HepG2 (cell line): ENCODE results near the gene SLC25A1. TPM values are rescaled to one million over a fixed set of nuclear protein-coding genes. Genes with fewer than 3 reads are reported as not detected.

Source experiments
- ATAC-seq: fragments of 200-7000 bp; cut with Tn5 transposase; 3 replicates; pipeline ENCODE4 v1.9.1; 2020; ENCODE audit warnings: mild to moderate bottlenecking, moderate library complexity
- BruUV-seq: library from RNA; stranded (reverse); fragments of 400-500 nt; replicated peaks from 2 replicates; lab custom pipeline; 2021; lab: Mats Ljungman, UMichigan
- CTCF ChIA-PET: fragments of 300-600 bp; formaldehyde crosslinking; extraction: SDS; loops from one replicate; lab custom pipeline; 2021; ENCODE audit warnings: low total read pairs, inconsistent platforms, low intra/inter-chr PET ratio; lab: Yijun Ruan, JAX
- POLR2A ChIA-PET: fragments of 350-600 bp; sonication (Branson Sonifier 250); formaldehyde crosslinking; loops from one replicate; lab custom pipeline; 2020; ENCODE audit warnings: antibody characterized with exemption, inconsistent platforms; lab: Yijun Ruan, JAX
- DNase-seq: peaks from one replicate; pipeline ENCODE4 v3.0.0-alpha.2; 2015; ENCODE audit warnings: low spot score
- FAIRE-seq: peaks from 3 replicates; lab custom pipeline; 2011; peaks lifted over from hg19 to GRCh38; lab: Jason Lieb, UNC
- H2AFZ ChIP-seq: one replicate; pipeline ENCODE4 v1.6.1; 2011; ENCODE audit warnings: low read length, inconsistent platforms
- H3K27ac ChIP-seq: fragments of 300-600 bp; 3 replicates; pipeline ENCODE4 v1.8.0; 2011; ENCODE audit warnings: mixed run types, mild to moderate bottlenecking, mixed read lengths, low read length, inconsistent platforms; ENCODE audit not compliant: insufficient read depth; ENCODE audit errors: extremely low read length
- H3K27me3 ChIP-seq, 2 experiments: fragments of 200-600 bp in 1 of 2; 2 replicates in 1 of 2; 3 replicates in 1 of 2; pipeline versions ENCODE4 v1.6.0 to v1.8.0; 2011; ENCODE audit warnings: low read length in 2 of 2, mild to moderate bottlenecking in 2 of 2, moderate library complexity in 2 of 2, inconsistent platforms in 1 of 2; ENCODE audit not compliant: insufficient read depth in 2 of 2, control insufficient read depth in 1 of 2
- H3K36me3 ChIP-seq, 2 experiments: fragments of 200-600 bp in 1 of 2; replicated peaks in 1 of 2; 2 replicates in 1 of 2; 3 replicates in 1 of 2; pipeline versions ENCODE4 v1.5.1 to v1.8.0; 2011; ENCODE audit warnings: low read length in 2 of 2, inconsistent platforms in 1 of 2; ENCODE audit not compliant: insufficient read depth in 2 of 2, control insufficient read depth in 1 of 2
- H3K4me1 ChIP-seq: 2 replicates; pipeline ENCODE4 v1.5.1; 2012; ENCODE audit warnings: low read length, inconsistent platforms; ENCODE audit not compliant: insufficient read depth
- H3K4me2 ChIP-seq: 2 replicates; pipeline ENCODE4 v1.6.0; 2011; ENCODE audit warnings: low read depth, low read length, inconsistent platforms
- H3K4me3 ChIP-seq, 3 experiments: fragments of 200-600 bp in 1 of 3; sonication (generic), shearing (Covaris generic) in 1 of 3; replicated peaks in 1 of 3; 2 replicates each; pipeline ENCODE4 v1.5.1; 2011 to 2016; ENCODE audit warnings: low read length in 3 of 3, inconsistent platforms in 2 of 3, low read depth in 2 of 3, mild to moderate bottlenecking in 2 of 3, control low read depth in 1 of 3, mixed read lengths in 1 of 3; ENCODE audit not compliant: insufficient read depth in 1 of 3
- H3K79me2 ChIP-seq: one replicate; pipeline ENCODE4 v1.6.1; 2011; ENCODE audit warnings: low read length, inconsistent platforms; ENCODE audit not compliant: insufficient read depth
- H3K9ac ChIP-seq: 2 replicates; pipeline ENCODE4 v1.6.0; 2011; ENCODE audit warnings: mild to moderate bottlenecking, low read depth, low read length, inconsistent platforms; ENCODE audit not compliant: insufficient read depth
- H3K9me3 ChIP-seq: 2 replicates; pipeline ENCODE4 v1.5.1; 2012; ENCODE audit warnings: mild to moderate bottlenecking, low read length
- H4K20me1 ChIP-seq: 2 replicates; pipeline ENCODE4 v1.6.0; 2011; ENCODE audit warnings: inconsistent platforms, mild to moderate bottlenecking, low read length, moderate library complexity; ENCODE audit not compliant: insufficient read depth
- ZNF264 ChIP-seq: sonication (generic); formaldehyde crosslinking; IDR thresholded peaks from 2 replicates; pipeline ENCODE4 v1.4.0; 2020; ENCODE audit warnings: missing genetic modification reagents
- WGBS: methylation state at CpG from one replicate; pipeline ENCODE4 v1.1.6; 2017; ENCODE audit warnings: low lambda C conversion rate; 5-methylcytosine and 5-hydroxymethylcytosine counted together
- in situ Hi-C: cut with HindIII; loops from 2 replicates; pipeline ENCODE4 v1.10.0; 2017; ENCODE audit warnings: low pct_unique_long_range_greater_than_20kb; ENCODE audit not compliant: extremely low pct_ligation_motif_present
- intact Hi-C: fragments of 100-400 bp; cut with micrococcal nuclease; formaldehyde crosslinking; loops from one replicate; pipeline ENCODE4 v1.10.0; 2022; ENCODE audit not compliant: unreplicated experiment
- polyA plus RNA-seq, 8 experiments: library from polyadenylated mRNA; depleted of rRNA in 3 of 8; stranded (reverse) in 7 of 8; unstranded in 1 of 8; fragments of >200 nt; fragmentation: Illumina TruSeq in 4 of 8; extraction: Trizol in 4 of 8; gene quantifications; 2 replicates each; pipeline versions ENCODE4 v1.2.1 to v1.2.3, GENCODE V29; 2011 to 2016; ENCODE audit warnings: low read depth in 4 of 8, missing spikeins in 1 of 8, mixed read lengths in 1 of 8; ENCODE audit not compliant: insufficient read depth in 1 of 8
- total RNA-seq, 5 experiments: library from RNA; depleted of rRNA; stranded (reverse); fragments of >200 nt; fragmentation: Illumina TruSeq; extraction: Trizol; gene quantifications; 2 replicates each; pipeline ENCODE4 v1.2.3, GENCODE V29; 2016; ENCODE audit warnings: low read depth in 1 of 5
- TF ChIP-seq, protein P1 (sequence below): sonication (generic); formaldehyde crosslinking; conservative IDR thresholded peaks from 2 replicates; pipeline ENCODE4 v1.8.0; 2022; ENCODE audit warnings: low read depth, missing genetic modification reagents
- TF ChIP-seq, protein P2 (sequence below): IDR thresholded peaks from 2 replicates; pipeline ENCODE4 v1.6.1; 2016

Gene SLC25A1
- total and polyA plus RNA-seq, 2 of the 13 experiments (the other 11 are each of a cell fraction or from before 2014, with no cell fraction given): 49.4 to 161 TPM

DNA sequence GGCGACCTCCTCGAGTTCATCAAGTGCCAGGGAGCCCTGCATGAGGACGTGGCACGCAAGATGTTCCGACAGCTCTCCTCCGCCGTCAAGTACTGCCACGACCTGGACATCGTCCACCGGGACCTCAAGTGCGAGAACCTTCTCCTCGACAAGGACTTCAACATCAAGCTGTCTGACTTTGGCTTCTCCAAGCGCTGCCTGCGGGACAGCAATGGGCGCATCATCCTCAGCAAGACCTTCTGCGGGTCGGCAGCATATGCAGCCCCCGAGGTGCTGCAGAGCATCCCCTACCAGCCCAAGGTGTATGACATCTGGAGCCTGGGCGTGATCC, 46.9 kb downstream of the SLC25A1 start (continued):
- TF ChIP-seq ZNF264: no peak
- TF ChIP-seq, protein P1, sequence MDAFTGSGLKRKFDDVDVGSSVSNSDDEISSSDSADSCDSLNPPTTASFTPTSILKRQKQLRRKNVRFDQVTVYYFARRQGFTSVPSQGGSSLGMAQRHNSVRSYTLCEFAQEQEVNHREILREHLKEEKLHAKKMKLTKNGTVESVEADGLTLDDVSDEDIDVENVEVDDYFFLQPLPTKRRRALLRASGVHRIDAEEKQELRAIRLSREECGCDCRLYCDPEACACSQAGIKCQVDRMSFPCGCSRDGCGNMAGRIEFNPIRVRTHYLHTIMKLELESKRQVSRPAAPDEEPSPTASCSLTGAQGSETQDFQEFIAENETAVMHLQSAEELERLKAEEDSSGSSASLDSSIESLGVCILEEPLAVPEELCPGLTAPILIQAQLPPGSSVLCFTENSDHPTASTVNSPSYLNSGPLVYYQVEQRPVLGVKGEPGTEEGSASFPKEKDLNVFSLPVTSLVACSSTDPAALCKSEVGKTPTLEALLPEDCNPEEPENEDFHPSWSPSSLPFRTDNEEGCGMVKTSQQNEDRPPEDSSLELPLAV: no peak

DNA sequence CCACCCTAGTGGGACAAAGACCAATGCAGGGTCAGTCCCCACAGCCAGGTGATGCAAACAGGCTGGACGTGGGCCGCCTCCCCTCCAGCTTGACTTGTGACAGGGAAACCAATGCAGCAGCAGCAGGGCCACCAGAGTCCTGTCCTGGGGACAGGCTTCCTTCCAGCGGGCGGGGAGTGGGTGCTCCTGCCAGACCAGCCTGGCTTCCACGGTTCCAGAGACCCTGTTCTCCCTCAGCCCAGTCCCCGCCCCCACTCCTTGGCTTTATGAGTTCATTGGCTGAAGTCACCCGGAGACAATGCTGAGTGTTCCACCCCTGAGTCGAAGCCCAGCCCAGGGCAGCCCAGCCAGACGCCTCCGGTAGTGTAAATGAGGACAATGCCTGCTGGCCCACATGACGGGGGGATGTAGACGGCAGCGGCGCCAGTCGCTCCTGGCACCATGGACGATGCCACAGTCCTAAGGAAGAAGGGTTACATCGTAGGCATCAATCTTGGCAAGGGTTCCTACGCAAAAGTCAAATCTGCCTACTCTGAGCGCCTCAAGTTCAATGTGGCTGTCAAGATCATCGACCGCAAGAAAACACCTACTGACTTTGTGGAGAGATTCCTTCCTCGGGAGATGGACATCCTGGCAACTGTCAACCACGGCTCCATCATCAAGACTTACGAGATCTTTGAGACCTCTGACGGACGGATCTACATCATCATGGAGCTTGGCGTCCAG, 47.4 kb downstream of the SLC25A1 start, which contains the start of gene TSSK2:
Gene TSSK2 (plus strand): TSS at position 350 of the 726 bp plus-strand sequence. CDS start 92 bp downstream, at position 442.
- no peak within 1 kb of the TSS for H2AFZ ChIP-seq
- peaks cover 6 to 20% of the 10 kb centered on the region in 2 experiments; a peak in 4 of 5 replicates for H3K36me3 ChIP-seq
- TF ChIP-seq, protein P2, sequence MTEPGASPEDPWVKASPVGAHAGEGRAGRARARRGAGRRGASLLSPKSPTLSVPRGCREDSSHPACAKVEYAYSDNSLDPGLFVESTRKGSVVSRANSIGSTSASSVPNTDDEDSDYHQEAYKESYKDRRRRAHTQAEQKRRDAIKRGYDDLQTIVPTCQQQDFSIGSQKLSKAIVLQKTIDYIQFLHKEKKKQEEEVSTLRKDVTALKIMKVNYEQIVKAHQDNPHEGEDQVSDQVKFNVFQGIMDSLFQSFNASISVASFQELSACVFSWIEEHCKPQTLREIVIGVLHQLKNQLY (CRISPR knock-in tag): no peak
- no TSS peak for BruUV-seq
- ATAC-seq: no peak
- no peak within 1 kb of the TSS for H3K9ac ChIP-seq
- peaks cover 2 to 24% of the 10 kb centered on the region in 2 experiments; a peak in 3 of 5 replicates for H3K27me3 ChIP-seq
- H3K4me1 ChIP-seq: peaks cover 8% of the 10 kb centered on the region
- H3K4me2 ChIP-seq: no peak within 1 kb of the TSS
- ChIA-PET POLR2A (no interaction called here), CTCF (no interaction called here)
- no peak within 1 kb of the TSS for H3K27ac ChIP-seq
- no peaks in the 10 kb centered on the region for H3K9me3 ChIP-seq
- DNase-seq: no peak
- in situ Hi-C loops: no loop called here
- no peaks in the 10 kb centered on the region for H4K20me1 ChIP-seq
- no peak within 1 kb of the TSS for H3K4me3 ChIP-seq
- no peak for FAIRE-seq
- intact Hi-C loops: no loop called here
- no peaks in the 10 kb centered on the region for H3K79me2 ChIP-seq
- 88% methylated on average over 17 of the region's 27 CpGs for WGBS
